AG04449 (cell line): ENCODE data around the gene MYOF.

Source experiments
- CTCF ChIA-PET: fragments of 350-600 bp; formaldehyde crosslinking; extraction: SDS; loops from one replicate; lab custom pipeline; 2021; ENCODE audit warnings: antibody characterized with exemption; lab: Yijun Ruan, JAX
- POLR2A ChIA-PET: fragments of 400-600, 350-600 bp; formaldehyde crosslinking; extraction: SDS; loops from one replicate; lab custom pipeline; 2020; ENCODE audit warnings: antibody characterized with exemption, inconsistent platforms; lab: Yijun Ruan, JAX
- DNase-seq: peaks from one replicate; pipeline ENCODE4 v3.0.0-alpha.2; 2010; ENCODE audit warnings: low read depth, low spot score
- H3K4me3 ChIP-seq: 2 replicates; pipeline ENCODE4 v1.5.1; 2011; ENCODE audit warnings: low read depth, mild to moderate bottlenecking, control low read depth, low read length
- CTCF ChIP-seq: IDR thresholded peaks from one replicate; pipeline ENCODE4 v1.5.1; 2011; ENCODE audit warnings: mild to moderate bottlenecking, moderate library complexity, low read length, control low read depth, inconsistent platforms; ENCODE audit not compliant: insufficient read depth; ENCODE audit errors: missing control alignments

MYOF gene

GRCh38 chr10:93482145-93482834 lies at the start of gene MYOF:
Gene MYOF, minus strand, starts transcription at chr10:93482334. Its CDS starts 140 bp downstream, at chr10:93482194.
- H3K4me3 ChIP-seq: peak within 1 kb of the TSS; percentile 62
- peak; percentile 57 for TF ChIP-seq CTCF
- ChIA-PET CTCF (interaction anchor here (0.7 to 23.6 kb wide), 46 partner anchors 10 to 442 kb away, joined by 3 to 434 read pairs (median 6); no protein-coding TSS in a partner anchor), POLR2A (interaction anchor here (0.6 to 6.4 kb wide), 19 partner anchors 12 to 154 kb away, joined by 3 to 46 read pairs (median 4); partner anchors contain the start of gene CEP55)
- DNase-seq: peak; percentile 83

- TF ChIP-seq CTCF: no peak
- ChIA-PET CTCF (interaction anchor here (0.9 to 2.2 kb wide), 4 partner anchors 8 to 554 kb away, joined by 3 to 7 read pairs (median 6); no protein-coding TSS in a partner anchor), POLR2A (no interaction called here)
- H3K4me3 ChIP-seq: no peak overlapping the region
- no peak for DNase-seq
Measured at GRCh38 chr10:93518531-93518930, 36.4 kb upstream of the MYOF start.

GRCh38 chr10:93516006-93516380 lies 33.9 kb upstream of the MYOF start:
- ChIA-PET POLR2A (no interaction called here), CTCF (interaction anchor here (1.1 to 2.5 kb wide), 5 partner anchors 16 to 435 kb away, joined by 3 to 9 read pairs (median 4); no protein-coding TSS in a partner anchor)
- DNase-seq: no peak
- no peak for TF ChIP-seq CTCF
- no peak overlapping the region for H3K4me3 ChIP-seq

GRCh38 chr10:93515071-93516005 lies 33.2 kb upstream of the MYOF start:
- no peak overlapping the region for H3K4me3 ChIP-seq
- no peak for TF ChIP-seq CTCF
- no peak for DNase-seq
- ChIA-PET POLR2A (no interaction called here), CTCF (interaction anchor here (1.3 to 2.5 kb wide), 5 partner anchors 15 to 630 kb away, joined by 3 to 14 read pairs (median 6); no protein-coding TSS in a partner anchor)

- no peak for DNase-seq
- POLR2A ChIA-PET: no interaction called here
Measured at GRCh38 chr10:93514521-93514920, 32.4 kb upstream of the MYOF start.

More at GRCh38 chr10:93514521-93514920, 32.4 kb upstream of the MYOF start:
- CTCF ChIA-PET: interaction anchor here (2.2 to 8.1 kb wide), 5 partner anchors 163 to 629 kb away, joined by 9 to 92 read pairs (median 14); no protein-coding TSS in a partner anchor
- no peak for TF ChIP-seq CTCF
- no peak overlapping the region for H3K4me3 ChIP-seq
